HG03378 (cell line): Measurements from ENCODE around the gene NFS1.
"Not testable (repeated sequence)": the region's sequence is repeated elsewhere in the genome, so short reads cannot be mapped to it uniquely, and the experiment has no call there.

Experiments
- ATAC-seq: cut with Tn5 transposase; IDR thresholded peaks from one replicate; pipeline ENCODE4 v1.9.1; 2021; ENCODE audit warnings: mild to moderate bottlenecking, moderate library complexity; ENCODE audit not compliant: unreplicated experiment

The NFS1 gene

DNA sequence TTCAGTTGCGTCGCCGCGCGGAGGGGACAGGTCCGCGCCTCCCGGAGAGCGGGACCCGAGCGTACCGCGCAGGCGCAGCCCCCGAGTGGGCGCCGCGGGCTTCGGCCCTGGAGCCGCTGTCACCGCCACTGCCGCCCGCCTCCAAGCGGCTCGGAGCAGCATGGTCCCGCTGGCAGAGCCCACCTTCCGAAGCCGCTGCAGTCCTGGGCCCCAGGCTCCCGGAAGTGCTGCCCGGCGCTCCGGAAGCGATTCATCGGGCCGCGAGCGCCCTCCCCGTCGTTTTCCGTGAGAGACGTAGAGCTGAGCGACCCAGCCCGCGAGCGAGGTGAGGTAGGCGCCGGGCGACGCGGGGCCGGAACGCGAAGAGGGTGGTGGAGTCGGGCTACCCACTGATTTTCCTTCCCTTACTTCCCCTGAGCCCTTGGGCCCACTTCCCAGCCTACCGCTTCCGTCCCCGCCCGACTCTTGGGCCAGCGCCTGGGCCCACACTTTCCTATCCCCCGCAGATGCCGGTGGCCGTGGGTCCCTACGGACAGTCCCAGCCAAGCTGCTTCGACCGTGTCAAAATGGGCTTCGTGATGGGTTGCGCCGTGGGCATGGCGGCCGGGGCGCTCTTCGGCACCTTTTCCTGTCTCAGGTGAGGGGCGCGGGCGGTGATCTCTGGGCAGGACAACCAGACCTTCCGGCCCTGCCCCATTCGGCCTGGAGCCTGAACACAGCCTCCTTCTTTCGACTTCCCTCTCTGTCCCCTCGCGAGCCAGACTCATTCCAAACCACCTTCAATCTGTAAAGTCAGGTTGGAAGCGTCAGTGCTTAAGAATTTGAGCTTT, at the start of gene NFS1, which contains the start of gene ROMO1:
TSS of gene NFS1 (minus strand) at position 226 of the 830 bp plus-strand sequence. CDS start at position 162, 64 bp downstream.
TSS of gene ROMO1 (plus strand) at position 279 of the 830 bp plus-strand sequence. CDS start at position 507, 228 bp downstream.
- ATAC-seq: peak; percentile 52

DNA sequence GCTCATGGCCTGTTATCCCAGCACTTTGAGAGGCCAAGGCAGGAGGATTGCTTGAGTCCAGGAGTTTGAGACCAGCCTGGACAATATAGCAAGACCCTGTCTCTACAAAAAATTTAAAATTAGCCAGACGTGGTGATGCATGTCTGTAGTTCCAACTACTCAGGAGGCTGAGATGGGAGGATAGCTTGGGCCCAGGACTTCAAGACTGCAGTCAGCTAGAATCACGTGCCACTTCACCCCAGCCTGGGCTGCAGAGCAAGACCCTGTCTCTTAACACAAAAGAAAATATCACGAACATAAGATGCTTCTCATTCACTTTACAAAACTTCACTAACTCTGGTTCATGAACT, 45.3 kb upstream of the NFS1 start:
- not testable (repeated sequence) for ATAC-seq

DNA sequence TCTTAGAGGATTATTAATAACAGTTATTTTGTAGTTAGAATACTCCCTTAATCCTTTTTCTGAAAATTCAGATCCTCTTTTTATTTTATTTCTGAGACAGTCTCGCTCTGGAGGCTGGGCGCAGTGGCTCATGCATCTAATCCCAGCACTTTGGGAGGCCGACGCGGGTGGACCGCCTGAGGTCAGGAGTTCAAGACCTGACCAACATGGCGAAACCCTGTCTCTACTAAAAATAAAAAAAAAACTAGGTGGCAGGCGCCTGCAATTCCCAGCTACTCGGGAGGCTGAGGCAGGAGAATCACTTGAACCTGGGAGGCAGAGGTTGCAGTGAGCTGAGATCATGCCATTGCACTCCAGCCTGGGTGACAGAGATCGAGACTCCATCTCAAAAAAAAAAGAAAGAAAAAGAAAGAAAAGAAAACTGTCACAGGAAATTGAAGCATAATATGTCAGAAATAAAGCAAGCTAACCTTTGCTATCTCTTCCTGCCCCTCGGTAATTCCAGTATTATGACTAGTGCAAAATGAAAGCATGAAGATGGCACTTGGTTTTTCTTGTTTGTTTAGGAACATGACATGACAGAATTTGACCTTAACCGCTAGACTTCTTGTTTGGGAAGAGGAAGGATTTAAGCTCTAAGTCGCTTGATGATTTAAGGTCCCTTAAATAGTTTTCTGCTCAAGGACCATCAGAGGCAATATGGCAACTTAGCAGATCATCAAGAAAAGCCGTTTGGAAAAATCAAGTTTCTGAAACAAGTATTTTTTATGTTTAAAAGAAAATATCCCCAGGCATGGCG, 44.7 kb upstream of the NFS1 start:
- no peak for ATAC-seq

DNA sequence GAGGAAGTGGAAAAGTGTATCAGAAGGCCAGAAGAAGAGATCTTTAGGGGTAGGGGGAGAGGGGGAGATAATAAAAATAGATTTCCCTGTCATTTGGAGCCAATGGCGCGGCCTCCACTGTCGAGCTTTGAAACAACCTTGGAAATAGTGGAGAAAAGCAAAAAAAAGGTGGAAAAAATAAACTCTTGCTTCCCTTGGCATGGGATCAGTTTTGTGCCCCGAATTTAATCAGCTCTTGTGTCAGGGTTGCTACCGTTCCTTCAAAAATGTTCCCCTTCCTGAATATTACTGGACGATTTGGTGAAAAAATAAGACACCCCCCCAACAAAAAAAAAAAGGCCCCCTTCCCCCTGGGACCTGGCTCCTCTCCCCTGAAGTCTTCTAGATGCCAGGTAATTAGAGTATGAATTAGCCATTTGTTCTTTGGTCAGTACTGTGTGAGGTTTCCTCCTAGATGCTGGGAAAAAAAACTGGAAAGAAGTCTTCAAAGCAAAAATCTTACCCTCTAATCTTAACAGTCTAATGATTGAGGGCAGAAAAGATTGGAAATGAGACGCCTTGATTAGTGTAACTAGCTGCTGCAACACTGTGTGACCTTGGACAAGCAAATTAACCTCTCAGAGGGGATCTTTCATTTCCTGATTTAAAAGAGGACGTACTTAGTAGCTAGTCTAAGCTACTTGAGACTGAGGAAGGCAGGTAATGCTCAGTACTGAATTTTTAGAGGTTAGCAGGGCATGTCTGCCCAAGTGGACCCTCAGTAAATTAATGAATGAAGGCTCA, 43.8 kb upstream of the NFS1 start:
- no peak for ATAC-seq

DNA sequence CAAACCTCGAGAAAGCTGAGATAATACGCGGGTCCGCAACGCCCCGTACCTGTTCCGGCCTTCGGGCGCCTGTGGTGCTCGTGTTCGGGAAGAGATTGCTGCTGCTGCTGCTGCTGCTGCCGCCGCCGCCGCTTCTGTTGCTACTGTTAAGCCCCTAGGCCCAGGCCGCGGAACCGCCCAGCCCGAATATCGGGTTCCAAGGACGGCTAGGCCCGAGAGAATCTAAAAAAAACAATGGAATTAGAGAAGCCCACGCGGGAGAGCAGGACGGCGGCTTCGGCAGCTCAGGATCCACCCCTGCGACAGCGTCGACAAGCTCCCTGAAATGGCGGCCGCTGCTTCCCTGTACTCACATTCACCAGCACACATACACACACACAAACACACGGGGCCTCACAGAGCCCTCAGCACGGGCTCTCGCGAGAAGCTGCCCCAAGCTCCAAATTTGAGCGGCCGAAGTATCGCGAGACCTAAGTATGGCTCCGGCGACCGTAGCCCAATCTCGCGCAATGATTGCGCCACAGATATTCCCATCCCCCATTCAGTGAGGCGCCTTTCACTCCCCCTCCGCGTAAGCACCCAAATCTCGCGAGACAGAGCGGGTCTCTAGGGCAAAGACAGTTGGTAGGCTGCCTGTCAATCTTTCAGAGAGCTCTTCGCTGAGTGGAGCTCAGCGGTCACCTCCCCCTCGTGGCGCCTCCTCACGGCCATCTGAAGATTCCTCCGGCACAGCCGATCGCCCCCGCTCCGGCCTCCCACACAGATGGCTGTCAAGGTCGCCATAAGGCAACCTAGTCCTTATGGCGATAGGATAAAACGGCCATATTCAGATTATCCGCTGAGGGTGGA, 43.0 kb upstream of the NFS1 start, which contains the start of gene RBM39:
TSS of gene RBM39 (minus strand) at position 369 of the 849 bp plus-strand sequence. CDS start 1,386 bp downstream, outside the sequence.
- peak; percentile 87 for ATAC-seq

DNA sequence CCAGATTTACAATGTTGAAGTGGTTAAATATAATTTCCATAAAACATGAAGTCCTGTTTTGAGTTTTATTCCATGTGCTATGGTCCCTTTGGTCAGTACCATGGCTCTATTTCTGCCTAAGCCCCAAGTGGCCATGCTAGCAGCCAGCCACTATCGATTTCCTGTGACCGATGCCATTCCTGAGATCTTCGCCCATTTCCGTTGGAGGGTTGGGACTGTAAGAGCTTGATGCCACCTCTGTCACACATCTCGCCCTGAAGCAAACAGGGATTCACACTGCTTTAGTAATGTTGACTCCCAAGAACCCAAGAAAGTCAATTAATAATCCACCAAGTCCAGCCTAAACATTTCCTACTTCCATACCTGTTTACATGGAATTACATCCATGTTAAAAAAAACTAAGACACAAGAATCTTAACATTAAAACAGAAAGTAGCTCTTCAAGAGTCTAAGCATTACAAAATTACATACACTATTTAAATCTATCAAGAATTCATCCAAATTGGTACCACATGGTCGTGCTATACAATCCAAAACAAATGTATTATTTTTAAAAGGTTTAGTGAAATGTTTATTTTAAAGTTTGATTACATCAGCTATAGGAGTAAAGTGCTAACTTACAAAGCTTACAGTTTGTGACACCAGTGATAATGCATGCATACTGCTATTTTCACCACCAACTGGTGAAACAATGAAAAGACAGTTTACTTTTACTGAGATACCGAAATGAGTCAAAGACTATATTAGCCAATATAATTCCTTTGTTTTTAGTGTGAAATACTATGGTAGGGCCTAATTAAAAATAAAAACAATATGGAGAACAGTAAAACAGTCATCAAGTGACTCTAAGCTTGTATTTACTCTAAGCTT, 40.4 kb upstream of the NFS1 start:
- ATAC-seq: no peak

DNA sequence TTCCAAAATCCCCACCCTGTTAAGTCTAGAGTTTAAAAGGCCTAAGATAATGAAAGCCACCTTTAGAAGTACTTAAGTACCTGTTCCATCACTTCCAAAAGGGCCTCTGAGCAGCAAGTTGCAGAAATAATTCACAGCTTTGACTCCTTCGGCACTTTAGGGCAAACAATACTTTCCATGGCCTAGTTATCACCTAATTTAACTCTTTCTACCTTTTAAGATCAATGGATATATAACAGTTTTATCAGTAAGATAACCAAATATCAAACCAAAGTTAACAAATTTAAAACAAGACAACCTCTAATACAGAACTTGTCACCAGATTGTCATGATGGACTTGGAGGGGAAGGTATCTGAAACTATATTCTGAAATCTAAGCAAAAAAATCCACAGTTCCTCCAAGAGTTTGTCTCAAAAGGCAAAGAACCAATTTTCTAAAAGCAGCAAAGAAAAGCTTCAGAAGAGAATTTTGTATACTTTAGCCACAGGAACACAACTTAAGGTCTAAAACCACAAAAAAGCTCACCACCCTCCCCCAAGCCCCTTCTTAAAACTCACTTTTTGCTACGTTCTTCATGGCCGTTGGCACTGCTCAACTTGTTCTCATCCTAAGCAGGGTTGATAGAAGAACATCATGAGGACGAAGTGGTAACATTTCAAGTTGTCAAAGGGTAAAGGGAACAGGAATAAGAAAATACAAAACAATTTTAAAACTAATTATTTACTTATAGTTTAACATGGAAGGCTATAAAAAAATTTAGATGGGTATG, 39.4 kb upstream of the NFS1 start:
- no peak for ATAC-seq

DNA sequence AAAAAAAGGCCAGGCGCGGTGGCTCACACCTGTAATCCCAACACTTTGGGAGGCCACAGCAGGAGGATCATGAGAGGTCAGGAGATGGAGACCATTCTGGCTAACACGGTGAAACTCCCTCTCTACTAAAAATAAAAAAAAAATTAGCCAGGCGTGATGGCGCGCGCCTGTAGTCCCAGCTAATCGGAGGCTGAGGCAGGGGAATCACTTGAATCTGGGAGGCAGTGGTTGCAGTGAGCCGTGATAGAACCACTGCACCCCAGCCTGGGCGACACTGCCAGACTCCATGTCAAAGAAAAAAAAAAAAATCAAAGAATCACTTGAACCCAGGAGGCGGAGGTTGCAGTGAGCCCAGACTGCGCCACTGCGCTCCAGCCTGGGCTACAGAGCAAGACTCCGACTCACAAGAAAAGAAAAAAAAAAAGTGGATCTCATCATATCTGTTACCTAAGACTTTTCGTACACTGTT, 38.7 kb upstream of the NFS1 start:
- no peak for ATAC-seq

DNA sequence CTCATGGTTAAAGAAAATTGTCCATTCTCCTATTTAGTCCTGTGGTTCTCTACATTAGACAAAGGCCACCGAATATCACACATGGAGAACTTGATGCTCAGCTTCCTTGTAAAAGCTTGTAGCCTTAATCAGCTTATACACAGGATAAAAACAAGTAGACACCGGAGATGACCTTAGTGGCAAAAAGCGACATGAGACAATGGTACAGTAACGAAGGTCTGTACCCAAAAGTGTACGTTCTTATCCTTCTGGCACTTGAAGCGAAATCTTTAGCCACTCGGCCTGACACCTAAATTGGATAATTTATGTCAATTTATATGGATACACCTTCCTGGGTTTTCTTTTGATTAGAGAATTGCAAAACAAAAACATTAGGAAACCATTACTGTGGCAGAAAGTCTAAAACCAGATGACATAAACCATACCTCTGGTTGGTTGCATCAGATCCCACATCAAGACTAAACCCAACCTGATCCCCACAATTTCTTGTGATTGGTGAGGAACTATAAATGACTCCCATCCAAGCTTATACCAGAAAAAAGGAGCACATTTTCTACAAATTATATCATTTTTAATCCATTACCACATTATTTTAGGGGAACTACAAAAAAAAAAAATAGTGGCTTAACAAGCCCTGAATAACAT, 36.8 kb upstream of the NFS1 start:
- no peak for ATAC-seq

DNA sequence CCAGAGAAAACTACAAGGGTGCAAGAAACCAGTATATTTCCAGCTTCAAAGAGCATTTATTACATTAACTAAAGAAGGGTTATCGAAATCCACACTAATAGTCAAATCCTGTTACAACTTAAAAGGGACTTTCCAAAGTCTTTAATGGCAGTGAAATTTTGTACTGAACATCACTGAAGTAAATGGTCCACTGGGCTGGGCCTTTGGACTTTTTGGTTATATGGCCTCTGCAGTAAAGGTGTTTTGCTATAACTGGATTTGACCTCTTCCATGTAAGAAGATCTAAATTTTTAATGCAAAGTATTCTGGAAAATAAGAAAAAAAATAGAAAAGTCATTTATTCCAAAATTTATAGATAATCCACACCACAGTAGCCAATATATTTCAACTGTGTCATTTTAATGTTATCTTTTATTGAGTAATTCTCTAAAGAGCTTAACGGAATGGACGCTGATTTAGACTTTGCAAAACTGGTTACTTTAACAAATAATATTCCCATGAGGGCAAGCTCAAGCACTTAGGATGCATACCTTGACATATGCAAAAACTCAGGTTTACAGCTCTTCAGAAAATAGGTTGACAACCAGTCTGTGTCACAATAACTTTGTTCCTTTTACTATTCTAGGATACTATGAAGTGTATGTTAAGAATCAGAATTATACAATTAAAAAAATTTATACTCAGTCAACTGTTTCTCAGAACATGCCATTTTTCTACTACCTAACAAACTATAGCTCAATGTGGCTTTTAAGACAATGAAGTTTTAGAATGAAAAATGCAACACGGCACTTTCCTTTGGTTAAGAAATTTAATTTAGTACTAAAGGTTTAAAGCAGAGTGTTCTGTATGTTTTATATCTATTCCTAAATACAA, 35.9 kb upstream of the NFS1 start:
- no peak for ATAC-seq

DNA sequence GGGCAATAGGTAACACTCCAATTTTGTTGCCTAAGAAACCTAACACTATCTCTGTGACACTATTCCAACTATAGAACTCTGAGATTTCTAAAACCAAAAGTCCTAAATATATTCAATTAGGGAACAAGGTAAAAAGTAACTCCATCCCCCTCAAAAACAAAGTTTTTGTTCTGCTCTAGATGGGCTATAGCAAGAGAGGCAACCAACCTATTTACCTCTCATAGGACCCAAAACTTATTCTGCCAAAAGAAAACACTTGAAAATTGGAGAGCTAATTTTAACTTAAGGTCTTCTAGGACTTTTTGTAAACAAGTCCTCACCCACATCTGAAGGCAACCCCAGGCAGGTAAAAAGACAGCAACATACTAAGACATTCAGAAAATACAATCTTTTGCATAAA, 35.2 kb upstream of the NFS1 start:
- no peak for ATAC-seq

DNA sequence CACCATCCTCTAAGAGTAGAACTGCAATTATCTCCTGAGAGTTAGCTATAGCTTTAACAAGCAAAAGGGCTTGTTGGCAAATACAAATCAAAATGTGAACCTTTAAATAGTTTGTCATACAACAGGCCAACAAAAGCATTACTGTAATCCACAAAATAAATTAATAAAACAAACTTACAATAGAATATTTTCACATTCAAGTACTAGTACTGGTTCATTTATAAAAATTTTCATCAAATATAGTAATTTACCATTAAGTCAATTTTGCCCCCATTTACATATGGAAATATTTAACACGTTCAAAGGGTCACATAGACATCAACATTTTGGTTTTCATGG, 33.5 kb upstream of the NFS1 start:
- ATAC-seq: no peak

DNA sequence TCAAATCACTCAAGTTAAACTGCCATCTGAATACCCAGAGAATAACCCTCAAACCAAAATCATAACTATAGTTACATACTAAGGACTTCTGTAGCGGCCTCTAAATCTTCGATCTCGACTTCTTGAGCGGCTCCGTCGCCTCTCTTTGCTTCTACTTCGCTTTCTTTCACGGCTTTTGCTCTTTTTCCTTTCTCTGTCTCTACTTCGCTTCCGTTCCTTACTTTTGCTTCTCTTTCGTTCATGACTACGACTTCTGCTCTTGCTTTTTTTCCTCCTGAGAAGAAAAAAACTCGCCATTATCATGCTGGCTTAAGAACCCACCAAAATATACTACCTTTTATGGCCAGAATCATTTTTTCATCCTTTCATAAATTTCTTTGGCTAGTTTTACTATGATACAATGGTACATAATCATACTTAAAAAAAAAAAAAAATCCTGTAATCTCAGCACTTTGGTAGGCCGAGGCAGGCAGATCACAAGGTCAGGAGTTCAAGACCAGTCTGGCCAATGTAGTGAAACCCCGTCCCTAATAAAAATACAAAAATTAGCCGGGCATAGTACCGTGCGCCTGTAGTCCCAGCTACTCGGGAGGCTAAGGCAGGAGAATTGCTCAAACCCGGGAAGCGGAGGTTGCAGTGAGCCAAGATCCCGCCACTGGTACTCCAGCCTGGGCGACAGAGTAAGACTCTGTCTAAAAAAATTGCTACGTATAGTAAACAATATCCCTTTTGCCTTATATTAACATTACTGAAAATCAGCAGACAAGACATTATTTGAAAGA, 32.9 kb upstream of the NFS1 start:
- ATAC-seq: no peak

DNA sequence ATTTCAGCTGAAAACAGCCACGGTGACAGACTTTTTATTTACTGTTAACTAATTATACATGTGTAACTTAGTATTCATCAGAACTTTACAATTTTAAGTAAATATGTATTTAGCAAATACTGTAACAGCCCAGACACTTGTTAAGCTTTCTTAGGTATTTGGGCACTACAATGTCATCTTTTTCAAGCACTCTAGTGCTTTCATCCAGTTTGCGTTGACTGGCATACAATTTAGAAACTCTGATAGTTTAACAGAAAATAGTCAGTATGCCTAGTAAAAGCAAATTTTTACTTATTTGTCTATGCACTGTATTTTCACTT, 32.3 kb upstream of the NFS1 start:
- no peak for ATAC-seq

DNA sequence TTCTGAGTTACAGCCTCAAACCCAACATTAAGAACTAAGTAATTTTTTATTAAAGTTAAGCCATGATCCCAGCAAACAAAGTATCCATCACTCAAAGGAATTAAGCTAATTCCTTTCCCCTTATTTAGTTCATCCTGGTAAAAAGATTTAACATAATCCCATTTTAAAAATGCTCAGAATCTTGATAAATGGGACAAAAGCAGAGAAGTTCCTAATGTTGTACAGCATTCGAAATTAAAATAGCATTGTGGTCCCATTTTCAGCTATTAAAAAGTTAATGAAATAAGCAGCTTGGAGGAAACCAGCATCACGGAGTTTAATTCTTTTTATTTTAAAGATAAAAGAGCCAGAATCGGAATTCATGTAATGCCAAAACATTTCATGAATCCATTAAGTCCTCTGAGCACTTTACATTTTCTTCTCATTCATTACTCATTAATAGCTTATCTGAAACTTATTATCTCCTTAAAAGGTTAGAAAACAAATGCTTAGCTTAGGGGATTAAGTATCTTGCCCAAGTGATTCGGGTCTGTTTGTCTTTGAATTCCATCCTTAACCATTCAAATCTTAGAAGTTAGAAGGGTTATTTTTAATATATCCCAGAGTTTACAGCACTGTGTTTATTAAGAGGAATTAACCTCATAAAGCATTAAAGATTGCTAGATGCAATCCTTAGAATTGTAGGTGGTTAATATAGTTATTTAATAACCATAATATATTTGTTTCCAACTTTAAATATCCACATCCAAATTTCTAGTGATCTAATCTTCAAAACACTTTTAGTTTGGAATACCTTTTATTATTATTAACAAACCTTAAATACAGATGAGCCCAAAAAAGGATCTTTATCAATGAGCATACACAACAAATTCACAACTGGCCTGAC, 31.7 kb upstream of the NFS1 start:
- no peak for ATAC-seq
